ENCODE data around the gene GTSE1. TPM values are rescaled to one million over a fixed set of nuclear protein-coding genes. Genes with fewer than 3 reads are reported as not detected.

GTSE1 gene
- total RNA-seq, 2 donors from 2014 or later, result 0.26 TPM; not detected in 1

DNA sequence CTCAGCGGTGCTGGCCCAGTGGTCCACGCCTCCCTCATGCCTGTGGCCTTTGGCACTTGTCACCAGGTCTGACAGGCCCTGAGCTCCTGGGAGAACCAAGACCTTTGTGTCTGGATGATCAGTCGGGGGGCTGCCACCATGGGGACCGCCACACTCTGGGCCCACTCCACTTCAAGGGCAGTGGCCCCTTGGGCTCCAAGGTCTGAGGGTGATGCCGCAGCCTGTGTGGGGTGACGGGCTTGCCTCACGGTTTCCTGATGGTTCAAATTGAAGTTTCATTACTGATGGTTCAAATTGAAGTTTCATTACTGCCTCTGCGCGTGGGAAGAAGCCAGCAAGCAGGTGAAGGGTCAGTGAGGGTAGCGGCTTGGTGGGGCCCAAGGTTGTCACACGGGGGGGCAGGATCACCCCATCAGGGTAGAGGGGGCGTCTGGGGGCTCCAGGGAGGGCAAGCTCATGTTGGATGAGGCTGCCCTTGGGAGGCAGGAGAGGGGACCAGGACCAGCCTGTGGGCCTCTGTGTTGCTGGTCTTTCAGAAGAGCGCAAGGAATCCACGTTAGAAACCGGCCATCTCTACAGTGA, 66.4 kb downstream of the GTSE1 start:
- WGBS, 2 donors, result 86 to 88% methylated on average over 13 of the region's 15 CpGs
- no peak for ATAC-seq

DNA sequence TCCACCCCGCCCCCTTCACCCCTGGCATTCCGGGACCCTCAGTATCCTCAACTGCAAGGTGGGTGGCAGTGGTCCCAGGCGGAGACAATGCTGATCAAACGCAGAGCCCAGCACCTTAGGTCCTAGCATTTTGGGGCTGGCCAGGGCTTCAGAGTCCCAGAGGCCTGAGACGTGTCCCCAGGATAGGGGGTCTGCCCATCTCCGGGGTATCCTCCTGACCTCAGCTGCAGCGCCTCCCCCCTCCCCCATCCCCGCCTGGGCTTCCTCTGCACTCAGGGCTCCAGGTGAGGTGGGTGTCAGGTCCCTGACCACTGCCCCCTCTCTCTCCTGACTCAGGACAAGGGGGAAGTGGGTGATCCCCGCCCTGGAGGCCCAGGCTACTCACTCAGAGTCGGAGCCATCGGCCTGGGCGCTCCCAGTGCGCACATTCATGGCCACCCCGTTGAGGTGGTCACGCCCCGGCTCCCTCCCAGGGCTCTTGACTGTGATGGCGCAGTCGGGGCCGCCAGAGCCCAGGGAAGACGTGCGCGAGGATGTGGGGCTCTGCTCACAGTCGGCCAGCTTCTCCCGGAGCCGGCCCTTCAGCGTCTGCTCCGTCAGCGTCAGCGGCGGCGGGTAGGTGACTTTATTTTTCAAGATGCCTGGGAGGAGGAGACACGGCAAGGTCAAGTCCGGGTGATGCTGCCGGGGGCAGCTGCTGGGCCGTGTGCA, 67.1 kb downstream of the GTSE1 start:
- ATAC-seq (no peak), DNase-seq (no peak)
- Histone ChIP-seq H3K36me3 (replicated peaks in 1 of 2; ENCODE audit: insufficient read depth in 1 of 2, low read depth in 2 of 2) (no peaks in the 10 kb centered on the region), H3K4me3 (no peak overlapping the region), H3K9me3 (no peaks in the 10 kb centered on the region), H3K4me1 (peaks cover 13% of the 10 kb centered on the region), H3K27me3 (no peaks in the 10 kb centered on the region), H3K27ac (no peak overlapping the region)
- no peak for TF ChIP-seq POLR2A (IDR thresholded peaks at IDR 0.05)
- TF ChIP-seq, protein P1, sequence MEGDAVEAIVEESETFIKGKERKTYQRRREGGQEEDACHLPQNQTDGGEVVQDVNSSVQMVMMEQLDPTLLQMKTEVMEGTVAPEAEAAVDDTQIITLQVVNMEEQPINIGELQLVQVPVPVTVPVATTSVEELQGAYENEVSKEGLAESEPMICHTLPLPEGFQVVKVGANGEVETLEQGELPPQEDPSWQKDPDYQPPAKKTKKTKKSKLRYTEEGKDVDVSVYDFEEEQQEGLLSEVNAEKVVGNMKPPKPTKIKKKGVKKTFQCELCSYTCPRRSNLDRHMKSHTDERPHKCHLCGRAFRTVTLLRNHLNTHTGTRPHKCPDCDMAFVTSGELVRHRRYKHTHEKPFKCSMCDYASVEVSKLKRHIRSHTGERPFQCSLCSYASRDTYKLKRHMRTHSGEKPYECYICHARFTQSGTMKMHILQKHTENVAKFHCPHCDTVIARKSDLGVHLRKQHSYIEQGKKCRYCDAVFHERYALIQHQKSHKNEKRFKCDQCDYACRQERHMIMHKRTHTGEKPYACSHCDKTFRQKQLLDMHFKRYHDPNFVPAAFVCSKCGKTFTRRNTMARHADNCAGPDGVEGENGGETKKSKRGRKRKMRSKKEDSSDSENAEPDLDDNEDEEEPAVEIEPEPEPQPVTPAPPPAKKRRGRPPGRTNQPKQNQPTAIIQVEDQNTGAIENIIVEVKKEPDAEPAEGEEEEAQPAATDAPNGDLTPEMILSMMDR (IDR thresholded peaks at IDR 0.05), result no peak
- intact Hi-C loops (cut with DNase I), result no loop called here
- 86 to 91% methylated on average over 20 to 35 of the region's 35 CpGs for WGBS, 2 donors

More for the DNA sequence above, 66.4 kb downstream of the GTSE1 start:
- H3K4me1 ChIP-seq, result peaks cover 13% of the 10 kb centered on the region
- H3K27me3 ChIP-seq, result no peaks in the 10 kb centered on the region
- no peak overlapping the region for H3K4me3 ChIP-seq
- no peaks in the 10 kb centered on the region for H3K36me3 ChIP-seq (replicated peaks in 1 of 2; ENCODE audit: insufficient read depth in 1 of 2, low read depth in 2 of 2)
- H3K9me3 ChIP-seq, result no peaks in the 10 kb centered on the region
- H3K27ac ChIP-seq, result peak overlapping the region in 1 of 4 donors; percentile 27
- intact Hi-C loops (cut with DNase I), result no loop called here
- TF ChIP-seq, protein P1 (IDR thresholded peaks at IDR 0.05), result no peak
- no peak for TF ChIP-seq POLR2A (IDR thresholded peaks at IDR 0.05)
- no peak for DNase-seq

DNA sequence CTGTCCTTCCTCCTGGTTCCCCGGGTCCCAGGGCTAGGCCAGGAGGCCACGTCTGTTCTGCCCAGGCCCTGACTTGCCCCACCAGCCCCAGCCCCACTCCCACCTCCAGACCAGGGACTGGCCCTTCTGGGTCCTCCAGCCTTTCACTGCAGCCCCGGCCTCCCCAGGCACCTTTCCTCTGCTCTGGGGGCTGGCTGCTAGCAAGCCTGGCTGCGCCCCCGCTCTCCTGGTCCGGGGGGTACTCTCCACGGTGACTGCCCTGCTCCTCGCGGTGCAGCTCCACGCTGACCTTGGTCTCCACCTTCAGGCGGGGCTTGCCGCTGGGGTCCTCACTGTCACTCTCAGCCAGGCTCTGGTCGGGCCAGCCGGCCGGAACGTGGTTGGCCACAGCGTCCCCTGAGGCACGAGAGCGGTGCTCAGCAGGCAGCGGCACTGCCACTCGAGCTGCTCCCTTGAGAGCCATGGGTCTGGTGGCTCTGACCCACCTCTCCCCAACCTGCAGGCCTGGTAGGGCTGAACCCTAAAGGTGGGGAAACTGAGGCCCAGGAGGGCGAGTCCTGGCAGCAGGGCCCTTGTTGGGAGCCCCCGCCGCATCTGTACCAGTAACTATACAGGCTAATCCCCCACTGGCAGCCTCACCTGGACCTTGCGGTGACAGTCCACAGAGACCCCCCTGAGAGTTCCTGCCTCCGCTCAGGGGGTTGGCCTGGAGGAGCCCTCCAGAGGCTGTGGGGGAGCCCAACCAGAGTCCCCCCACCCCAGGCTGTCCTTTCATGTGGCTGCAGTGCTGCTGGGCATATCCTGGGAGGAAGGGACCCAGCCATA, 67.9 kb downstream of the GTSE1 start:
- Histone ChIP-seq H3K4me1 (peaks cover 13% of the 10 kb centered on the region), H3K27ac (no peak overlapping the region), H3K36me3 (replicated peaks in 1 of 2; ENCODE audit: insufficient read depth in 1 of 2, low read depth in 2 of 2) (no peaks in the 10 kb centered on the region), H3K4me3 (no peak overlapping the region), H3K27me3 (no peaks in the 10 kb centered on the region), H3K9me3 (no peaks in the 10 kb centered on the region)
- intact Hi-C loops (cut with DNase I), result loop anchor here (5.0 kb wide), 1 partner anchor 178 kb away; no protein-coding TSS in a partner anchor
- ATAC-seq (no peak), DNase-seq (no peak)
- 20 to 89% methylated on average over 1 to 25 of the region's 26 CpGs for WGBS, 2 donors
- TF ChIP-seq, protein P1 (IDR thresholded peaks at IDR 0.05), result no peak
- no peak for TF ChIP-seq POLR2A (IDR thresholded peaks at IDR 0.05)

DNA sequence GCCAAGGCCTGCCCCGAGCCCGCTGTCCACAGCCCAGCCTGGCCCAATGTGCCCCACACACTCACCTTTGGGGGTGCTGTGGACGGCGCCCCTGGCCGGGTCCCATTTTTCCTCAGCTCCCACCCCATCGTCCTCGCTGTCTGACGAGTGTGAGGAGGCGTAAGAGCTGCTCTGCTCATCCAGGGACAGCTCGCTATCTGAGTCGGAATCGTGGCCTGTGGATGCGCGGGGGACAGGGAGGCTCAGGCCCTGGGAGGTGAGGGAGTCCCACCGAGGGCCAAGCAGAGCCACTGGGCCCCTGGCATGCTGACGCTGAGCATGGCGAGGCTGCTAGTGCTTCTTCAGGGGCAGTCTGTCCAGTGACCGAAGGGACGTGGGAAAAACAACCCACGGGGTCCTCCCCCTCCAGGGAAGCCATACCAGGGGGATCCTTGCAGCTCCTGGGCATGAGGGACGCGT, 68.5 kb downstream of the GTSE1 start:
- Histone ChIP-seq H3K4me1 (peaks cover 13% of the 10 kb centered on the region), H3K36me3 (replicated peaks in 1 of 2; ENCODE audit: insufficient read depth in 1 of 2, low read depth in 2 of 2) (no peaks in the 10 kb centered on the region), H3K4me3 (no peak overlapping the region), H3K9me3 (no peaks in the 10 kb centered on the region), H3K27me3 (no peaks in the 10 kb centered on the region), H3K27ac (no peak overlapping the region)
- no peak for ATAC-seq
- intact Hi-C loops (cut with DNase I), result loop anchor here (5.0 kb wide), 1 partner anchor 177 kb away; no protein-coding TSS in a partner anchor
- TF ChIP-seq POLR2A (IDR thresholded peaks at IDR 0.05), result no peak
- TF ChIP-seq, protein P1 (IDR thresholded peaks at IDR 0.05), result no peak
- DNase-seq, result no peak
- 77 to 89% methylated on average over 14 to 21 of the region's 22 CpGs for WGBS, 2 donors
